GM12878 (cell line): ENCODE results near the gene SPIB.
A peak's percentile ranks its signal among the peaks of the same experiment; 100 is the strongest.

Experiments
- EGR1 ChIP-seq, 2 experiments: IDR thresholded peaks; 1 replicate in 1 of 2; 2 replicates in 1 of 2; pipeline ENCODE4 v1.6.1; 2011 to 2012; ENCODE audit warnings: low read depth in 2 of 2, low read length in 2 of 2, borderline replicate concordance in 1 of 2, mild to moderate bottlenecking in 1 of 2, moderate library complexity in 1 of 2
- EZH2 ChIP-seq: IDR thresholded peaks from 2 replicates; pipeline ENCODE4 v1.6.1; 2012; ENCODE audit warnings: low read depth, mild to moderate bottlenecking, control low read depth, inconsistent platforms, low read length, borderline replicate concordance; ENCODE audit not compliant: control insufficient read depth
- FOXM1 ChIP-seq: IDR thresholded peaks from 2 replicates; pipeline ENCODE4 v1.6.1; 2012; ENCODE audit warnings: low read depth, mild to moderate bottlenecking, inconsistent platforms, low read length, moderate library complexity
- HDAC6 ChIP-seq: fragments of 200-600 bp; sonication (generic); IDR thresholded peaks from one replicate; pipeline ENCODE4 v1.8.0; 2017; ENCODE audit warnings: antibody characterized with exemption; ENCODE audit not compliant: unreplicated experiment
- POLR2AphosphoS5 ChIP-seq: IDR thresholded peaks from 2 replicates; pipeline ENCODE4 v1.6.1; 2011; ENCODE audit warnings: mild to moderate bottlenecking, low read length, inconsistent platforms
- TF ChIP-seq, protein P1 (sequence below), 3 experiments: IDR thresholded peaks in 2 of 3; conservative IDR thresholded peaks in 1 of 3; 2 replicates each; pipeline ENCODE4 v1.5.1; 2011; ENCODE audit warnings: low read depth in 3 of 3, low read length in 3 of 3, mild to moderate bottlenecking in 3 of 3, control low read depth in 2 of 3, moderate library complexity in 2 of 3, inconsistent platforms in 1 of 3, mixed read lengths in 1 of 3; ENCODE audit not compliant: control insufficient read depth in 2 of 3, insufficient read depth in 1 of 3; ENCODE audit errors: extremely low read depth in 1 of 3

- no peak for TF ChIP-seq EZH2
- TF ChIP-seq, protein P1, sequence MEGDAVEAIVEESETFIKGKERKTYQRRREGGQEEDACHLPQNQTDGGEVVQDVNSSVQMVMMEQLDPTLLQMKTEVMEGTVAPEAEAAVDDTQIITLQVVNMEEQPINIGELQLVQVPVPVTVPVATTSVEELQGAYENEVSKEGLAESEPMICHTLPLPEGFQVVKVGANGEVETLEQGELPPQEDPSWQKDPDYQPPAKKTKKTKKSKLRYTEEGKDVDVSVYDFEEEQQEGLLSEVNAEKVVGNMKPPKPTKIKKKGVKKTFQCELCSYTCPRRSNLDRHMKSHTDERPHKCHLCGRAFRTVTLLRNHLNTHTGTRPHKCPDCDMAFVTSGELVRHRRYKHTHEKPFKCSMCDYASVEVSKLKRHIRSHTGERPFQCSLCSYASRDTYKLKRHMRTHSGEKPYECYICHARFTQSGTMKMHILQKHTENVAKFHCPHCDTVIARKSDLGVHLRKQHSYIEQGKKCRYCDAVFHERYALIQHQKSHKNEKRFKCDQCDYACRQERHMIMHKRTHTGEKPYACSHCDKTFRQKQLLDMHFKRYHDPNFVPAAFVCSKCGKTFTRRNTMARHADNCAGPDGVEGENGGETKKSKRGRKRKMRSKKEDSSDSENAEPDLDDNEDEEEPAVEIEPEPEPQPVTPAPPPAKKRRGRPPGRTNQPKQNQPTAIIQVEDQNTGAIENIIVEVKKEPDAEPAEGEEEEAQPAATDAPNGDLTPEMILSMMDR (IDR thresholded peaks at IDR 0.05 in 2 of 3, conservative IDR thresholded peaks at IDR 0.05 in 1 of 3; ENCODE audit: control insufficient read depth in 2 of 3, extremely low read depth in 1 of 3, insufficient read depth in 1 of 3, low read depth in 3 of 3, low read length in 3 of 3): peak; percentile 92 to 95 (median 92)
- TF ChIP-seq HDAC6: no peak
- TF ChIP-seq EGR1 (IDR thresholded peaks at IDR 0.05; ENCODE audit: borderline replicate concordance in 1 of 2, low read depth in 2 of 2, low read length in 2 of 2): no peak
- TF ChIP-seq POLR2AphosphoS5: no peak
- TF ChIP-seq FOXM1: no peak
These were observed 42.5 kb downstream of the SPIB start for GRCh38 chr19:50461066-50461875.
